HG03095 (cell line): ENCODE measurements around the gene IL5.
"Not testable (repeated sequence)": the region's sequence is repeated elsewhere in the genome, so short reads cannot be mapped to it uniquely, and the experiment has no call there.

Experiments used
- ATAC-seq: cut with Tn5 transposase; IDR thresholded peaks from one replicate; pipeline ENCODE4 v1.9.1; 2021; ENCODE audit warnings: moderate library complexity; ENCODE audit not compliant: unreplicated experiment

The IL5 gene

GRCh38 chr5:132543472-132544201 lies at the start of gene IL5:
TSS of gene IL5 (minus strand) at chr5:132543522. CDS start at chr5:132543478, 44 bp downstream.
- ATAC-seq, result no peak

- ATAC-seq, result no peak
Measured at GRCh38 chr5:132592521-132592920, 49.2 kb upstream of the IL5 start.

GRCh38 chr5:132591145-132591544 lies 47.8 kb upstream of the IL5 start:
- ATAC-seq, result no peak

GRCh38 chr5:132589467-132589866 lies 46.1 kb upstream of the IL5 start:
- no peak for ATAC-seq

GRCh38 chr5:132586063-132586462 lies 42.7 kb upstream of the IL5 start:
- no peak for ATAC-seq

DNA sequence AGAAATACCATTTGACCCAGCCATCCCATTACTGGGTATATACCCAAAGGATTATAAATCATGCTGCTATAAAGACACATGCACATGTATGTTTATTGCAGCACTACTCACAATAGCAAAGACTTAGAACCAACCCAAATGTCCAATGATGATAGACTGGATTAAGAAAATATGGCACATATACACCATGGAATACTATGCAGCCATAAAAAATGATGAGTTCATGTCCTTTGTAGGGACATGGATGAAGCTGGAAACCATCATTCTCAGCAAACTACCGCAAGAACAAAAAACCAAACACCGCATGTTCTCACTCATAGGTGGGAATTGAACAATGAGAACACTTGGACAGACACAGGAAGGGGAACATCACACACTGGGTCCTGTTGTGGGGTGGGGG lies 41.2 kb upstream of the IL5 start:
- ATAC-seq, result not testable (repeated sequence)

DNA sequence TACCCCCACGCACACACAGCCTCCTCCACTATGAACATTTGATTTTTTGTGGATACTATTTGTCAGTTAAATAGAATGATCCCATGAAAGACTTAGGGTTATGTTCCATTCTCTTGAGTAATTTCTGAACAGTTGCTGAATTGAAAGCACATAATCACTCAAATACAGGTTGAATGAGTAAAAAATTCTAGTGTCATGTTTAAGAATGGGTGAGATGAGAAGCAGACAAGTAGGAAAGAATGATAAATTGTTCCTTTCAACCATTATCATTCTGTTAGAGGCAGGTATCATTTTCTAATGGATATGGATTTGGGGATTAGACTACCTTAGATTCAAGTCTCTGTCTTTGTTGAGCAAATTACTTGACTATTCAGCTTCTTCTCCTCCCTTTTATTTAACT lies 32.8 kb upstream of the IL5 start:
- no peak for ATAC-seq

GRCh38 chr5:132566657-132567056 lies 23.3 kb upstream of the IL5 start:
- no peak for ATAC-seq

- not testable (repeated sequence) for ATAC-seq
Measured at GRCh38 chr5:132564555-132564954, 21.2 kb upstream of the IL5 start.

- ATAC-seq, result no peak
Measured at GRCh38 chr5:132561601-132562000, 18.3 kb upstream of the IL5 start.

DNA sequence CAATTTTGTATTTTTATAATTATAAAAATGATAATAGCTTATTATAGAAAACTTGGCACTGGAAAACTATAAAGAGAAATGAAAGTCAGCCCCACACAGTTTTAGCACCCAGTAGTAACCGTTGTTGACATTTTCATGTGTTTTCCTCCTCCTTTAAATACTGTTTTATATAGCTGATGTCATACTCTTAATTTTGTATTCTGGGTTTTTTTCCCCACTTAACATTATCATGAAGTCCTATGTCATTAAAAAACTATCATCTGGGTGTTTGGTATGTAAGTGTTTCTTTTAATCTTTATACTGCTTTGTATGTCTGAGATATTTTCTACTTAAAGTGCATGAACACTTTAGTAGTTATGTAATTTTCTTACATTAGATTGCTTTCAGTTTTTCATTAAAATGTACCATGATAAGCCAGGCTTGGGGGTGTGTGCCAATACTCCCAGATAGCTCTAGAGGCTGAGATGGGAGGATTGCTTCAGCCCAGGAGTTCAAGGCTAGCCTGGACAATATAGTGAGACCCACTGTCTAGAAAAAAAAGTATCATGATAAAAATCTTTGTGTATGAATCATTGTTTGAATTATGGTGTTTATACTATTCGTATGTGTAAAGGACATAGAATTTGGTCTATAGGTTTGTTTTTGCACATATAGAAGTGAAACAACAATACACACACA lies 16.2 kb upstream of the IL5 start:
- no peak for ATAC-seq

DNA sequence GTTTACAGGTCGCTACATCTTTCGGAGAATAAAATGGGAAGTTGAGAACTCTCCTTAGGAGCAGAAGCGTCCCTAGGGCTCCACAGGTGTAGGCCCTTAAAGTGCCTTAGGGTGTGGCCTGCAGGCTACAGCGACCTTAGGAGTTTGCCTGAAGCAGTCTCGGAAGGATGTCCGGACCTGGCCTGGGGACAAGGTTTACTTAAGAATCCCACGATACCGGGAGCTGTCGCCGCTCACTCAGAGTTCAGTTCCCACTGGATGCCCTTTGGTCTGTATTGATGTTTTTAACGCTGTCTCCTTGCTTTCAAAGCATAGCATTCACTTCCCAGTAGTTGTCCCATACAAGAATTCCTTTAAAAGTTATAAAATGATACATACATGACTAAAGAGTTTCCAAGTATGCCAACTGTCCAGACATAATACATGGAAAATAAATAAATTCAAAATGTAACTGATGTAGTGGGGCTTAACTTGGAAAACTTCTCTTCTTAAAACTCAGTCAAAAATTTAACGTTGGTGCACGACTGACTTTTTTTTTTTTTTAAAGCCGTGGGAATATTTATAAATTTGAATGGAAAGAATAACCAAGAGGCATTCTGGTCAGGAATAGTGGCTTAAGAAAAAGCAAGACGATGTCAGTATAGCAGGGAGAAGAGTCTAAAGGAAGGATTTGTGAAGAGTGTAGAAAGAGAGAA lies 14.3 kb upstream of the IL5 start:
- ATAC-seq, result no peak

DNA sequence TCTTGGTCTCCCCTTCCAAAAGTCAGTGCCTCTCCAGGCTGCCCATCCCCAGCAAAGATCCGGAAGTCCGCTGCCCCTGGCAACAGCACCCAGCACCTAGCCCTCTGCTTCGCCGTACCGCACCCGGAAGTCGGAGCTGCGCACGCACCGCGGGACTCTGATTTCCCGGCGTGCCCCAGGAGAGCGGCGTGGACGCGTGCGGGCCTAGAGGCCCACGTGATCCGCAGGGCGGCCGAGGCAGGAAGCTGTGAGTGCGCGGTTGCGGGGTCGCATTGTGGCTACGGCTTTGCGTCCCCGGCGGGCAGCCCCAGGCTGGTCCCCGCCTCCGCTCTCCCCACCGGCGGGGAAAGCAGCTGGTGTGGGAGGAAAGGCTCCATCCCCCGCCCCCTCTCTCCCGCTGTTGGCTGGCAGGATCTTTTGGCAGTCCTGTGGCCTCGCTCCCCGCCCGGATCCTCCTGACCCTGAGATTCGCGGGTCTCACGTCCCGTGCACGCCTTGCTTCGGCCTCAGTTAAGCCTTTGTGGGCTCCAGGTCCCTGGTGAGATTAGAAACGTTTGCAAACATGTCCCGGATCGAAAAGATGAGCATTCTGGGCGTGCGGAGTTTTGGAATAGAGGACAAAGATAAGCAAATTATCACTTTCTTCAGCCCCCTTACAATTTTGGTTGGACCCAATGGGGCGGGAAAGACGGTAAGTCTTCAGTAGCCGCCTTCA lies 13.6 kb upstream of the IL5 start, which contains the start of gene RAD50:
Gene RAD50 (plus strand): TSS at position 215 of the 715 bp plus-strand sequence. CDS start 348 bp downstream, at position 563.
- peak; percentile 93 for ATAC-seq

- peak; percentile 3 for ATAC-seq
Measured at GRCh38 chr5:132556153-132556762, 12.9 kb upstream of the IL5 start.

GRCh38 chr5:132549576-132549975 lies 6.3 kb upstream of the IL5 start:
- ATAC-seq, result no peak

DNA sequence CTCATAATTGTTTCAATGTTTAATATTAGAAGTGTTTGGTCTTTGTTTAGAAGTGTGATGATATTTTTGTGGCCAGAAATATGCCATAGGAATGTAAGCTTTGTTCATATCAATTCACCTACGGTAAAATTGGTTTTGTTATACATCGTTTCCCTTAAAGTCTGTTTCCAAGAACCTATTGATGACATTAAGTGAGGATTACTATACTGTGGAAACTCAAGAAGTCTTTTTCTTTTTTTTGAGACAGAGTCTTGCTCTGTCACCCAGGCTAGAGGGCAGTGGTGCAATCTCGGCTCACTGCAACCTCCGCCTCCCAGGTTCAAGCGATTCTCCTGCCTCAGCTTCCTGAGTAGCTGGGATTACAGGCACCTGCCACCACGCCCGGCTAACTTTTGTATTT lies 5.5 kb upstream of the IL5 start:
- ATAC-seq, result not testable (repeated sequence)

- no peak for ATAC-seq
Measured at GRCh38 chr5:132547269-132547668, 3.9 kb upstream of the IL5 start.

DNA sequence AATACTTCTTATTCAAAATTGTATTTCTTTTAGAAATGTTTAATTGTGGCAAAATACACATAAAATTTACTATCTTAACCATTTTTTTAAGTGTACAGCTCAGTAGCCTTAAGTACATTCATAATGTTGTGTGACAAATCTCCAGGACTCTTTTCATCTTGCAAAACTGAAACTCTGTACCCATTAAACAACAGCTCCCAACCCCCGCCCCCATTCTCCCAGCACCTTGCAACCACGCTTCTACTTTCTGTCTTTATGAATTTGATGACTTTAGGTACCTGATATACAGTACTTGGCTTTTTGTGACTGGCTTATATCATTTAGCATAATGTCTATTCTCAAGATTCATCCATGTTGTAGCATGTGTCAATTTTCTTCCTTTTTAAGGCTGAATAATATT lies 2.8 kb upstream of the IL5 start:
- no peak for ATAC-seq

GRCh38 chr5:132540764-132541163 lies 2.6 kb downstream of the IL5 start:
- ATAC-seq, result no peak

DNA sequence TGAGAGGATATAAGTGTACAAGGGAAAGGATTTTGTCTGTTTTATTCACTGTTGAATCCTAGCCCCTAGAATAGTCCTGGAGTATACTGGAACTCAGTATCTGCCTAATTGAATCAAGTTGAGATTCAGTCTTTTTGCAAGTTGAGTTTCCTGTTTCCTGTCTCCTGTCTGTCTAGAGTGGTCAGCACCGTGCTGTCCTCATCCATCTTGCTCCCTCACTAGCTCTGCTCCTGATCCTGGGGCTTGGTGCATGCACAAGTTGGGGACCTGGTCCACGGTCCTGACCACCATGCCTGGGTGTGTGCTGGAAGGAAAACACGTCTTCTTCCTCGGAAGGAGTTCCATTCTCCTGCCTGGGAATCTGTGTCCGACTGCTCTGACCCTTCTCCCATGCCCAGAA lies 3.2 kb downstream of the IL5 start:
- ATAC-seq, result no peak

GRCh38 chr5:132539716-132540115 lies 3.6 kb downstream of the IL5 start:
- ATAC-seq, result no peak
